ENCODE measurements around the gene QDPR.
"Not testable (repeated sequence)": the region's sequence is repeated elsewhere in the genome, so short reads cannot be mapped to it uniquely, and the experiment has no call there.

The QDPR gene

GRCh38 chr4:17491196-17491595 is 20.7 kb downstream of the QDPR start:
- DNase-seq (ENCODE audit: low read depth), result no peak

DNA sequence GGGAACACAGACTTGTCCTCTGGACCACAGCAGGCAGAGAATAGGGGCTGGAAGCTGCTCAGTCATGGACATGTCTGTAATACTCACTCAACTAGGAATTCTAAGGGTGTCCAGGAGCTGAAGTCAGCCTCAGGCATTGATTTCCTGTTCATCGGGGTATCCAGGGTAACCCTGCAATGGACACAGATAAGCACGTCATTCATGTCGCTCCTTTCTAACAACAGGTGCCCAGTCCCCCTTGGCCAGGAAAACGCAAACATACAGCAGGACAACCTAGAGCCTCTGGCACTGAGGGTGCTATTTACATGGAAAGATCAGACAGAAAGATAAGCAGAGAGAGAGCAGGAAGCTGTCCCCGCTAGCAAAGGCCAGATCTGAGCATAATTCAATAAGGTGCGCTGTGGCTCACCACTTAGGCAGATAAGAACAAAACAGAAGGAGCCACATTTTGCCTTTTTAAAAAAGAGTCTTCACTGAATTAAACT is 21.3 kb downstream of the QDPR start:
- DNase-seq (ENCODE audit: low read depth), result no peak

- no peak for DNase-seq (ENCODE audit: low read depth)
These were observed 22.2 kb downstream of the QDPR start for GRCh38 chr4:17489721-17490120.

- no peak for DNase-seq (ENCODE audit: low read depth)
These were observed 22.8 kb downstream of the QDPR start for GRCh38 chr4:17489123-17489522.

- no peak for DNase-seq (ENCODE audit: low read depth)
These were observed 29.2 kb downstream of the QDPR start for GRCh38 chr4:17482716-17483115.

GRCh38 chr4:17480955-17481354 is 30.9 kb downstream of the QDPR start:
- DNase-seq (ENCODE audit: low read depth), result no peak

GRCh38 chr4:17480210-17480927 is 31.5 kb downstream of the QDPR start:
- no peak for DNase-seq (ENCODE audit: low read depth)

DNA sequence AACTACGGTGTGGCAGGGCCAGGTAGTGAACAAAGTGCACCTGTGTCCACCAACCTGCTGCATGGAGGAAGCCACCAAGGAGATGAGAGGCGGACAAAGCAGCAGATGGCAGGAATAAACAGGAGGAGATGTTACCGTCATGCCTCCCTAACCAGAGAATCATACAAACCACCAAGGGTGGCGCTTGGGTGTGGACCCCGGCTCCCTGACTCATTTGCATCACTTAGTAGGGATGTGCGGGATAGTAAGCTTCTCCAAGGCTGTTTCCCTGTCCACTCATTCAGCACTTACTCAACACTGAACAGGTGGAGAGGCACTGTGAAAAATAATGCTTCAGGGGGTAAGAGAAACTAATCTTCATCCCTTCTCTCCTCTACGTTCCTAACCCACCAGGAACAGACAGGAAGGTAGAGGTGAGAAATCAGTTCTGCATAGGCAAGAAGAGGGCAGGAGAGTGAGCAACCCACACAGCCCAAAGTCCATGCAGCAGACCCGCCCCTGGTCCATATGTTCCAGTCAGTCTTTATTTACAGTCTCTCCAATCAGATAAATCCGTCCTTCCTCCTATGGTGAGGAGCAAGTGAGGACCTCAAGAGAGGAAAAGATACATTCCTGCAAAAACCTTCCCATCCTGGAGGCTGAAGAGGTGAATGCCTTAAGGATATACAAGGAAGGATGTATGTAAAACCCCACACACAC is 34.0 kb downstream of the QDPR start:
- DNase-seq (ENCODE audit: low read depth), result no peak

DNA sequence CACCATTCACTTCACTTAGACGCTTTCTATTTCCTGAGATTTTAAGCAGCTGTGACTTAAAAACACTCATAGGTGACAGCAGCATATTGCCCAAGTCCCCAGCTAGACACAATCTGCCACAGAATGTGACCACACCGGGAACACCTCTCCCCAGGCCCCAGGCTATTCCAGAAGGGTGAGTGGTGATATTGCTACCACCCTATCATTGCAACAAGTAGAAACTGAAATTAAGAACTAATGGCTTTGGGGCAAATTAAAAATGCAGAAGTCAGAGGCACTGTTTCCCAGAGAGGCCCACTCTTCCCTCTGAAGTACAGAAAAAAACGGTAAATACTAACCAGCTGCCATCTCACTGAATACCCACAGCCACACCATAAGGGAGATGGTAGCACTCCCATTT is 35.0 kb downstream of the QDPR start:
- DNase-seq (ENCODE audit: low read depth), result no peak

- DNase-seq (ENCODE audit: low read depth), result no peak
These were observed 36.4 kb downstream of the QDPR start for GRCh38 chr4:17475481-17475880.

GRCh38 chr4:17469931-17470674 is 41.8 kb downstream of the QDPR start:
- DNase-seq (ENCODE audit: low read depth), result no peak

GRCh38 chr4:17468619-17469221 is 43.2 kb downstream of the QDPR start:
- no peak for DNase-seq (ENCODE audit: low read depth)

DNA sequence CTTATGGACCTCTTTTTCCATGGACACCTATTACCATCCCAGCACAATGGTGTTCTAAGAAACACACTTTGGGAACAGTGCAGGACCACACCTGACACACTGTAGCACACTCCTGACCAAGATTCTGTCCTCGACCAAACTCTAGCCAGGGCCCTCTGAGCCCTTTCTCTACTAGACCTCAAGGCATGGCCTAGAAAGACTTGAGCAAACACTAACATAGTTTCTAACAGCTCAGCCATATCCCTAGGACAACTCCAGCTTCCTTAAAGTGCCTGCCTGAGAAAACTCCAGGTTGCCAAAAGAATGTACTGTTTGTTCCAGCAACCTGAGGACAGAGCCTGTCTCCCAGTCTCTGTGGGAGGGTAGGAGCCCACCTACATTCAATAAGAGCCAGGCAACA is 48.3 kb downstream of the QDPR start:
- no peak for DNase-seq (ENCODE audit: low read depth)

- no peak for DNase-seq (ENCODE audit: low read depth)
These were observed 61.6 kb downstream of the QDPR start for GRCh38 chr4:17450269-17450804.

DNA sequence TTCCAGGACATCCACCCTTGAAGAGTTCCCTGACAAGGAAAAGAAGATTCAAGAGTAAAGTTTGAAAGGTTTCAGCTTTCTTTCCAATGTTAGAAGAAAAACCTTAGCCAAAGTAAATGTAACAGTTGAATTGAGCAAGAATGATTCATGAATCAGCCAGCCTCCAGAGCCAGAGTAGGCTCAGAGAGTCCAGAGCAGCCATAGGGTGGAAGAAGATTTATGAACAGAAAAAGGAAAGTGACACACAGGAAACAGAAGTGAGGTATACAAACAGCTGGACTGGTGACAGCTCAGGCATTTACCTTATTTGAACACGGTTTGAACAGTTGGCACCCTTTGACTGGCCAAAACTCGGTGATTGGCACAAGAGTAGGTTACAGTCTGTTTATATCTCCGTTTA is 63.2 kb downstream of the QDPR start:
- no peak for DNase-seq (ENCODE audit: low read depth)

DNA sequence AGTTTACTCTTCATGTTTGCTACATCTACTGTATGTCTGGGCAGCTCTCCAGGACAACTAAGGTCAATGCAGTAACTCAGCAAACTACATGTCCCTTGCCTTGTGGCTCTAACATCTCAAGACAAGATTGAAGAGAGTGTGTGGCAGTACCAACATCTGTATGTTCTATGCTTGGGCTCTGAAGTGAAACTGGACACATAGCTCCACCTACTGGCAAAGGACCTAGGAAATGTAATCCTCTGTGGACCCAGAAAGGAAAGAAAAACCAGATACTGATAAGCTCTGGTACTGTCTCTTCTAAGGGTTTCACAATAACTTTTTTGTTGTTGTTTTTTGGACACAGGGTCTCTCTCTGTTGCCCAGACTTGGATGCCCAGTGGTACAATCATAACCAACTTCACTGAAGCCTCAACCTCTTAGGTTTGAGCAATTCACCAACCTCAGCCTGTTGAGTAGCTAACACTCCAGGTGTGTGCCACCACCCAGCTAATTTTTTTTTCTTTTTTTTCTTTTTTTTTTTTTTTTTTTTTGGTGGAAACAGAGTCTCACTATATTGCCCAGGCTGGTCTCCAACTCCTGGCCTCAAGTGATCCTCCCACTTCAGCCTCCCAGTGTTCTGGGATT is 64.1 kb downstream of the QDPR start:
- DNase-seq (ENCODE audit: low read depth), result peak; percentile 8

- DNase-seq (ENCODE audit: low read depth), result no peak
These were observed 64.8 kb downstream of the QDPR start for GRCh38 chr4:17447056-17447455.

DNA sequence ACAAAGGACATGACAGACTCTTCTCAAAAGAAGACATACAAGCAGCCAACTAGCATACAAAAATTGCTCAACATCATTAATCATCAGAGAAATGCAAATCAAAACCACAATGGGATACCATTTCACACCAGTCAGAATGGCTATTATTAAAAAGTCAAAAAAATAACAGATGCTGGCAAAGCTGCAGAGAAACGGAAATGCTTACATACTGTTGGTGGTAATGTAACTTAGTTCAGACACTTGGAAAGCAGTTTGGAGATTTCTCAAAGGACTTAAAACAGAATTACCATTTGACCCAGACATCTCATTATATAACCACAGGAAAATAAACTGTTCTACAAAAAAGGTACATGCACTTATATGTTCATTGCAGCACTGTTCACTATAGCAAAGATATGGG is 69.4 kb downstream of the QDPR start:
- DNase-seq (ENCODE audit: low read depth), result not testable (repeated sequence)

GRCh38 chr4:17437396-17437795 is 74.5 kb downstream of the QDPR start:
- no peak for DNase-seq (ENCODE audit: low read depth)

- no peak for DNase-seq (ENCODE audit: low read depth)
These were observed 75.2 kb downstream of the QDPR start for GRCh38 chr4:17436750-17437090.

Measured in activated T-cell treated with anti-CD3 and anti-CD28 coated beads for 48 hours (primary cell).